Transverse colon (tissue), 4 donors: Measurements from ENCODE around the gene PPIG.
"Not testable (repeated sequence)": the region's sequence is repeated elsewhere in the genome, so short reads cannot be mapped to it uniquely, and the experiment has no call there.

Experiments used
- POLR2A ChIP-seq: fragments of 450-650 bp; IDR thresholded peaks from one replicate; pipeline ENCODE4 v1.6.1; 2016; ENCODE audit warnings: antibody characterized with exemption, mild to moderate bottlenecking, moderate library complexity
- POLR2AphosphoS5 ChIP-seq, 3 donors: sonication (generic); formaldehyde crosslinking; IDR thresholded peaks; one replicate each; pipeline ENCODE4 v1.6.1; 2016; ENCODE audit warnings: antibody characterized with exemption in 3 of 3
- TF ChIP-seq, protein P1 (sequence below), 5 experiments: fragments of 200-600 bp in 3 of 5; fragments of 450-650 bp in 2 of 5; sonication (generic) in 3 of 5; IDR thresholded peaks; 1 replicate in 2 of 5; 2 replicates in 3 of 5; pipeline ENCODE4 v1.5.1; 2016 to 2017; ENCODE audit warnings: antibody characterized with exemption in 5 of 5, inconsistent platforms in 3 of 5, mild to moderate bottlenecking in 2 of 5, moderate library complexity in 1 of 5

DNA sequence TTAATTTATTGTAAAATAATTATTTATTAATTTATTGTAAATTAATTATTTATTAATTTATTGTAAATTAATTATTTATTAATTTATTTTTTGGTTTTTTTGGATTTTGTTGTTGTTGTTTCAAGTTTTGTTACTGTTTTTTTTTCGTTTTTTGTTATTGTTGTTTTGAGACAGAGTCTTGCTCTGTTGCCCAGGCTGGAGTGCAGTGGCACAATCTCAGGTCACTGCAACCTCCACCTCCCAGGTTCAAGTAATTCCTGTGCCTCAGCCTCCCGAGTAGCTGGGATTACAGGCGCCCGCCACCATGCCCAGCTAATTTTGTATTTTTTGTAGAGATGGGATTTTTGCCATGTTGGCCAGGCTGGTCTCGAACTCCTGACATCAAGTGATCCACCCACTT, 22.1 kb upstream of the PPIG start:
- TF ChIP-seq, protein P1, sequence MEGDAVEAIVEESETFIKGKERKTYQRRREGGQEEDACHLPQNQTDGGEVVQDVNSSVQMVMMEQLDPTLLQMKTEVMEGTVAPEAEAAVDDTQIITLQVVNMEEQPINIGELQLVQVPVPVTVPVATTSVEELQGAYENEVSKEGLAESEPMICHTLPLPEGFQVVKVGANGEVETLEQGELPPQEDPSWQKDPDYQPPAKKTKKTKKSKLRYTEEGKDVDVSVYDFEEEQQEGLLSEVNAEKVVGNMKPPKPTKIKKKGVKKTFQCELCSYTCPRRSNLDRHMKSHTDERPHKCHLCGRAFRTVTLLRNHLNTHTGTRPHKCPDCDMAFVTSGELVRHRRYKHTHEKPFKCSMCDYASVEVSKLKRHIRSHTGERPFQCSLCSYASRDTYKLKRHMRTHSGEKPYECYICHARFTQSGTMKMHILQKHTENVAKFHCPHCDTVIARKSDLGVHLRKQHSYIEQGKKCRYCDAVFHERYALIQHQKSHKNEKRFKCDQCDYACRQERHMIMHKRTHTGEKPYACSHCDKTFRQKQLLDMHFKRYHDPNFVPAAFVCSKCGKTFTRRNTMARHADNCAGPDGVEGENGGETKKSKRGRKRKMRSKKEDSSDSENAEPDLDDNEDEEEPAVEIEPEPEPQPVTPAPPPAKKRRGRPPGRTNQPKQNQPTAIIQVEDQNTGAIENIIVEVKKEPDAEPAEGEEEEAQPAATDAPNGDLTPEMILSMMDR (IDR thresholded peaks at IDR 0.05): not testable (repeated sequence)
- TF ChIP-seq POLR2A; POLR2AphosphoS5 (IDR thresholded peaks at IDR 0.05): not testable (repeated sequence)
